OCI-LY1 (cell line): ENCODE results near the gene RPL18A.

ENCODE experiments used
- CTCF ChIP-seq: fragments of 200-600 bp; sonication (generic), shearing (Covaris generic); IDR thresholded peaks from 2 replicates; pipeline ENCODE4 v1.5.1; 2017; ENCODE audit warnings: mild to moderate bottlenecking, antibody characterized with exemption, low read length, moderate library complexity, mixed read lengths
- EZH2 ChIP-seq: fragments of 200-600 bp; sonication (generic), shearing (Covaris generic); IDR thresholded peaks from 2 replicates; pipeline ENCODE4 v1.8.0; 2017; ENCODE audit warnings: borderline replicate concordance, mixed run types, mild to moderate bottlenecking, antibody characterized with exemption, low read length, moderate library complexity, mixed read lengths

- TF ChIP-seq CTCF (no peak), EZH2 (no peak)
Measured at GRCh38 chr19:17848595-17849292, 11.0 kb upstream of the RPL18A start.
